HG03139 (cell line): Measurements from ENCODE around the gene BOLA3.
A peak's percentile ranks its signal among the peaks of the same experiment; 100 is the strongest.
"Not testable (repeated sequence)": the region's sequence is repeated elsewhere in the genome, so short reads cannot be mapped to it uniquely, and the experiment has no call there.

Experiments
- ATAC-seq: cut with Tn5 transposase; IDR thresholded peaks from one replicate; pipeline ENCODE4 v1.9.1; 2021; ENCODE audit not compliant: unreplicated experiment

Gene BOLA3

GRCh38 chr2:74147727-74148456 lies at the start of gene BOLA3:
Gene BOLA3 (minus strand): TSS chr2:74147912. CDS start chr2:74147874, 38 bp downstream.
- peak; percentile 88 for ATAC-seq

GRCh38 chr2:74197049-74197448 lies 49.3 kb upstream of the BOLA3 start:
- no peak for ATAC-seq

- no peak for ATAC-seq
Observed at GRCh38 chr2:74194799-74195198, 47.1 kb upstream of the BOLA3 start.

- ATAC-seq: no peak
Observed at GRCh38 chr2:74191596-74192380, 44.1 kb upstream of the BOLA3 start.

- ATAC-seq: no peak
Observed at GRCh38 chr2:74188696-74189095, 41.0 kb upstream of the BOLA3 start.

- no peak for ATAC-seq
Observed at GRCh38 chr2:74188018-74188601, 40.4 kb upstream of the BOLA3 start.

GRCh38 chr2:74186706-74187105 lies 39.0 kb upstream of the BOLA3 start:
- ATAC-seq: not testable (repeated sequence)

GRCh38 chr2:74186038-74186437 lies 38.3 kb upstream of the BOLA3 start:
- ATAC-seq: peak; percentile 47

- no peak for ATAC-seq
Observed at GRCh38 chr2:74183878-74184277, 36.2 kb upstream of the BOLA3 start.

- ATAC-seq: no peak
Observed at GRCh38 chr2:74181739-74182138, 34.0 kb upstream of the BOLA3 start.

GRCh38 chr2:74179063-74179865 lies 31.6 kb upstream of the BOLA3 start:
- ATAC-seq: no peak

- peak; percentile 84 for ATAC-seq
Observed at GRCh38 chr2:74178211-74179062, 30.7 kb upstream of the BOLA3 start, which contains the start of gene MOB1A. Gene MOB1A (minus strand): TSS chr2:74178879. CDS start chr2:74178674, 205 bp downstream.

- no peak for ATAC-seq
Observed at GRCh38 chr2:74177696-74178095, 30.0 kb upstream of the BOLA3 start.

- ATAC-seq: no peak
Observed at GRCh38 chr2:74174909-74175308, 27.2 kb upstream of the BOLA3 start.

GRCh38 chr2:74168739-74169138 lies 21.0 kb upstream of the BOLA3 start:
- no peak for ATAC-seq

- ATAC-seq: no peak
Observed at GRCh38 chr2:74164761-74165160, 17.0 kb upstream of the BOLA3 start.

- ATAC-seq: no peak
Observed at GRCh38 chr2:74162951-74163350, 15.2 kb upstream of the BOLA3 start.

- ATAC-seq: no peak
Observed at GRCh38 chr2:74155830-74156229, 8.1 kb upstream of the BOLA3 start.

GRCh38 chr2:74152954-74153353 lies 5.2 kb upstream of the BOLA3 start:
- no peak for ATAC-seq
